GM19193 (cell line): Measurements from ENCODE around the gene SCAPER.

Source experiments
- POLR2A ChIP-seq: IDR thresholded peaks from 4 replicates; pipeline ENCODE4 v1.6.1; 2011; ENCODE audit not compliant: insufficient read depth, insufficient read length; ENCODE audit errors: extremely low read depth

Gene SCAPER

GRCh38 chr15:76812381-76812780, 92.8 kb downstream of the SCAPER start:
- TF ChIP-seq POLR2A: no peak

DNA sequence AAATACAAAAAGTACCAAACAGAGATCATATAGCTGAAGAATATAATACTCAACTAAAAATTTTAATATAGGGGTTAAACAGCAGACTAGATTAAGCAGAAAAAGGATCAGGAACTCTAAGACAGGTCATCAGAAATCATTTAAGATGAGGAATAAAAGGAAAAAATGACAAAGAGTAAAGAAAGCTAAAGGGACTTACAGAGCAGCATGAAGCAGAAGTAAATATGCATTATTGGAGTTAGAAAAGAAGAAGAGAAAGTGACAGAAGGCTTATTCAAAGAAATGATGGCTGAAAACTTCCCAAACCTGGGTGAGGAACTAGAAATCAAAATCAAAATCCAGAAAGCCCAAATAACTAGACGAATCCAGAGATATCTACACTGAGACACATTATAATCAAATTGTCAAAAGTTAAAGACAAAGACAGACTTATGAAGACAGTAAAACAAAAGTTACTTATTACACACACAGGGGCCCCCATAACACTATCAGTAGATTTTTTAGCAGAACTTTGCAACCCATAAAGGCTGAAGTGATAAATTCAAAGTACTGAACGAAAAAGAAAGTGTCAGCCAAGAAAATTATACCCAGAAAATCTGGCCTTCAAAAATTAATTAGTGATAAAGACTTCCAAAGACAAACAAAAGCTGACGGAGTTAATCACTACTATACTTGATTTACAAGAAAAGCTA, 95.6 kb downstream of the SCAPER start:
- no peak for TF ChIP-seq POLR2A

DNA sequence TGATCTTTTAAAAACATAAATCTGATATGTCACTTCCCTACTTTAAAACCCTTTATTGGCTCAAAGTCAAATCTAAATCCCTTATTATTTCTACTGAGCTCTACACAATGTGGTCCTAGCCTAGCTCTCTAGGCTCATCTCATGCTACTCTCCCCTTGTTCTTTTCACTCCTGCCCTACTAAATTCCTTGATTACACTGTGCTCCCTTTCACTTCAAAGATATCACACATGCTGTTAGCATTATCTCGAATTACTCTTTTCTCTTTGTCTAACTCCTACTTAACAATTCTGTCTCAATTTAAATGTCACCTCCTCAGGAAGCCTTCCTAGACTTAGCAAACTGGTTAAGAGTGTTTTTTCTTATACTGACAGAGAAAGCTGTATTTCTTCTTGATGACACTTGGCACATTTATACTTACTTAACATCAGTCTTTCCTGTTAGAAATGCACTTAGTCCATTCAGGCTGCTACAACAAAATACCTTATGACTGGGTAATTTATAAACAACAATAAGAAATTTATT, 102.0 kb downstream of the SCAPER start:
- TF ChIP-seq POLR2A: no peak

DNA sequence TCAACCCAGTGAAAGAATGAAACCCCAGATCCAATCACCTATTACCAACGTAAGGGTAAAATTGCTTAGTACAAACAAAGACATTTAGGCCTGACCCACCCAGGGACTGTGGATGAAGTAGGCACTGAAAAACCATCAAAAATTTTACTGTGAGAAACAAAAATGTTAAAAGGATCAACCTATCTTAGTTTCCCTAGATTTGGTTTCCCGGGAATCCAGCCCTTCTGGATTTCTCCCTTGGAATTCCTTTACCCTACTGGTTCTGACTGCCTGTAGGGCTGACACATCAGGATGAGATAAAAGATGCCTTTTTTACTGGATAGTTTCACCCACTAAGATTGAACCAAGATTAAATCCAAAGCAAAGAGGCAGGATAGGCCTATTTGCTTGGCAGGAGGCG, 102.7 kb downstream of the SCAPER start:
- no peak for TF ChIP-seq POLR2A

DNA sequence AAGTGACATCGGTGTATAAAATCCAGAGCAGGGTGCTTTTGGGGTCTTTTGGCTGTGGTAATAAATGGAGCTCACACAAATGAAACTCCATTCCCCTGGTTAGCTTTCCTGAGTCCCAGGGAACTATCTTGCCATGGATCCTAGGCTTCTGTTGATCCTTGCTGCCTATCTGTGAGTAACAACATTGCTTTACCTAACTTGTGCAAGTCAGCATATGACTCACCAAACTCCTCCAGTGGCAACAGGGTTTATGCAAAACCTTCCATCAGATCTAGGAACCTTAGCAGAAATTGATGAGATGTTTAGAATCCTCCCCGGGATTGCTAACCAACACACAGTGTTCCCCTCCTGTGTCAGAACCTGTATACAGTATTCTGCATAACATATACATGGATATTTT, 105.4 kb downstream of the SCAPER start:
- TF ChIP-seq POLR2A: no peak

DNA sequence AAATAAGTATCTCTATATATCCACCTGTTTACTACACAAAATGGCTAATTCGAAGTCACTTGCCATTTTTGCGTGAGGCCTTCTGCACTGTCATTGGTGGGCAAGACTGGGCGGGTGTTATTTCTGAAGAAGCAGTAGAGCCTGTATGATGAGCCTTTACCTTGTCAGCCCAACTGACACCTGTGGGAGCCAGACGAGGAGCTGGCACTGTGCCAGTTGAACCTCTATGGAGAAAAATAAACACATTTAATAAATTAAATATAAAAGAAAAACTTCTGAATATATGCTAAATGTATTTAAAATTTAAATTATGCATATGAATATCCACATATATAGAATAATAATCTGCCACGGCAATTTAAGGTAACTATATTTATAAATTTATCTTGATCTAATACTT, 109.9 kb downstream of the SCAPER start:
- no peak for TF ChIP-seq POLR2A

DNA sequence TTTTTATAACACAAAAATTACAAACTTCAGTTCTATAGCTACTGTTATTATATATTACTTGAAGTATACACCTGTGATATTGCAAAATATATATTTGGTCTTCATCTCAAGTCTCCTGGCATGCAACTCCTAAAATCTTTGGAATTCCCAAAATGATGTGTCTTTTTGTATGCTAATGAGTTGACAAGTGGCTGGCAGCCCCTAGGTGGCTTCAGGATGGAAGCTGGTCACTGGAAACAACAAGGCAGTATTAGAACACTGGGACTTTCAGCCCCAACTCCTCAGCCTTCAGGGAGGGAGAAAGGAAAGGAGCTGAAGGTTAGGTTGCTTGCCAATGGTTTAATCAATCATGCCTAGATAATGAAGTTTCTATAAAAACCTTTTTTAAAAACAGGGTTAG, 112.0 kb downstream of the SCAPER start:
- no peak for TF ChIP-seq POLR2A

GRCh38 chr15:76791511-76791910, 113.6 kb downstream of the SCAPER start:
- no peak for TF ChIP-seq POLR2A

- no peak for TF ChIP-seq POLR2A
These were observed 117.9 kb downstream of the SCAPER start for GRCh38 chr15:76787273-76787672.

- no peak for TF ChIP-seq POLR2A
These were observed 128.2 kb downstream of the SCAPER start for GRCh38 chr15:76776969-76777368.

- no peak for TF ChIP-seq POLR2A
These were observed 128.7 kb downstream of the SCAPER start for GRCh38 chr15:76776480-76776879.

- TF ChIP-seq POLR2A: no peak
These were observed 131.9 kb downstream of the SCAPER start for GRCh38 chr15:76773234-76773633.

DNA sequence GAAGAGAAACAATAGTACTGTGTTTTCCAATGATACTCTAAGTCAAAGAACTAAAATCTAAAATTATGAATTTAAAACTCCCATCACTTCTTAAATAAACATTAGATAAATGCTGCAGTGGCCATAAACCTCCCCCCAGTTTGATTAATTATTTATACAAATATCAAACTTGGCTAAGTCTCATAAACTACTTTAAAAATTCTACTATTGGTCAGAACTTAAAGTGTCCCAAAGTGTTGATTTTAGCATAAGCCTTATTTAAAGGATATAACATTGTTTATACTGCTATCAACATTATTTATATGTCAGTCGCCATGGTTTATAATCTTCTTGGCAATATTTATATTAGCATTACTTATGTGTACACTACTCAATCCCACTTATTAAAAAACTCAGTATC, 132.4 kb downstream of the SCAPER start:
- TF ChIP-seq POLR2A: no peak

- no peak for TF ChIP-seq POLR2A
These were observed 141.1 kb downstream of the SCAPER start for GRCh38 chr15:76764004-76764403.

GRCh38 chr15:76763554-76763953, 141.6 kb downstream of the SCAPER start:
- no peak for TF ChIP-seq POLR2A

DNA sequence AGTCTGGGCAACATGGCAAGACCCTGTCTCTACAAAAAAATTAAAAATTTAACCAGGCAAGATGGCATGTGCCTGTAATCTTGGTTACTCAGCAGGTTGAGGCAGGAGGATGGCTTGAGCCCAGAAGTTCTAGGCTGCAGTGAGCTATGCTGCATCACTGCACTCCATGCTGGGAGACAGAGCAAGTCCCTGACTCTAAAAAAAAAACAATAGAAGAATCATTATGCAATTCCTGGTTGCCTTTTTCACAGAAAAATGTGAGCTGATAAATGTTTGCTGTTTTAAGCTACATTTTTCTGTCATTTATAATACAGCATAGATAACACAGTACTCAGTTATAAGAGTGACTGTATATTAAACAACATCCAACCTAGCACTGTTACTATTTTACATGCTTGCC, 148.8 kb downstream of the SCAPER start:
- no peak for TF ChIP-seq POLR2A

GRCh38 chr15:76753771-76754170, 151.4 kb downstream of the SCAPER start:
- no peak for TF ChIP-seq POLR2A
